GM12873 (cell line): ENCODE measurements around the gene P2RY8.

Experiments
- CTCF ChIP-seq: IDR thresholded peaks from 2 replicates; pipeline ENCODE4 v1.5.1; 2012; ENCODE audit warnings: low read depth, mild to moderate bottlenecking, moderate library complexity, low read length, control low read depth; ENCODE audit not compliant: insufficient read depth; ENCODE audit errors: missing control alignments

Gene P2RY8

GRCh38 chrX:1483843-1484637 lies 52.9 kb downstream of the P2RY8 start:
- TF ChIP-seq CTCF = no peak

- peak; percentile 33 for TF ChIP-seq CTCF
These were observed 55.1 kb downstream of the P2RY8 start for GRCh38 chrX:1481636-1482529.

GRCh38 chrX:1480082-1480785 lies 56.8 kb downstream of the P2RY8 start:
- no peak for TF ChIP-seq CTCF

GRCh38 chrX:1477801-1478458 lies 59.1 kb downstream of the P2RY8 start:
- no peak for TF ChIP-seq CTCF

- no peak for TF ChIP-seq CTCF
These were observed 59.8 kb downstream of the P2RY8 start for GRCh38 chrX:1477229-1477628.

- no peak for TF ChIP-seq CTCF
These were observed 60.3 kb downstream of the P2RY8 start for GRCh38 chrX:1476682-1477081.
